Measurements from ENCODE around the gene UBR3.

The UBR3 gene

DNA sequence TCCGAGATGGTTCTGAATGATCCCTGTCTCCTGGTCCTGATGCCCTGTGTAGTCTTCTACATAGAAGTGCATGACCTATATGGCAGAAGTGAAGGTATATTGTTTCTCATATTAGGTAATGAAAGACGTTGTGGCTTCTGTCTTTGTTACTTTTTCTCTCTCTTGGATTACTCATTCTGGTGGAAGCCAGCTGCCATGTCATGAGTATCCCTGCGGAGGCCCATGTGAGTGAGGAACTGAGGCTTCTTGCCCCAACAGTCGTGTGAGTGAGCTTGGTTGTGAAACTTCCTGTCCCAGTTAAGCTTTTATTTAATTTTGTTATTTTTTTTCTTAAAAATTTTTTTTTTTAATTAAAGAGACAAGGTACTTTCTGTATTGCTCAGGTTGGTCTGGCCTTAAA, 134.7 kb downstream of the UBR3 start:
- no peak for DNase-seq

GRCh38 chr2:169963786-169964185, 136.5 kb downstream of the UBR3 start:
- DNase-seq = no peak

- no peak for DNase-seq
Observed at GRCh38 chr2:169964740-169965139, 137.5 kb downstream of the UBR3 start.

- no peak for DNase-seq
Observed at GRCh38 chr2:169965495-169965894, 138.2 kb downstream of the UBR3 start.

DNA sequence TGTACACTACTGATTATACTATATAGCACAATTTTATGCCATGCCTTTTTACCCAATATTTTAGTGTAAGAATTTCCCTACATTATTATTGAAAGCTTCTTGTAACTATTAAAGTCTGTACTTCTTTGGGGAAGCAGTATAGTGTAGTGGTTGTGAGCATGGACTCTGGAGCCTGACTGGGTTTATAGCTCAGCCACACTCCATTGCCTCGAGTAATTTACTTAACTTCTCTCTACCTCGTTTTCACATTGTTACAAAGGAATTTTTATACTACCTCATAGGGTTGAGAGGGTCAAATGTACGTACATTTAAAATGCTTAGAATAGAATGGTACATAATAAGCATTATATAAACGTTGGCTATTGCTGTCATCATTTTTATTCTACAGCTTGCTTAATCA, 139.2 kb downstream of the UBR3 start:
- DNase-seq = no peak

DNA sequence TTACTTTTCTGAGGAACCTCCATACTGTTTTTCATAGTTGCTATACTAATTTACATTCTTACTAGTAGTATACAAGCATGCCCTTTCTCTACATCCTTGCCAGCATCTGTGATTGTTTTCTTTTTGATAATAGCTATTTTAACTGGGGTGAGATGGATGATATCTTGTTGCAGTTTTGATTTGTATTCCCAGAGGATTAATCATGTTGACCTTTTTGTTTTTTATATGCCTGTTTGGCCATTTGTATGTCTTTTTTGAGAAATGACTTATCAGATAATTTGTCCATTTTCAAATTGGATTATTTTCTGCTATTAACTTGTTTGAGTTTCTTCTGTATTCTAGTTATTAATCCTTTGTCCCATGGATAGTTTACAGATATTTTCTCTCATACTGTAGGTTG, 141.5 kb downstream of the UBR3 start:
- DNase-seq = no peak

- DNase-seq = no peak
Observed at GRCh38 chr2:169975221-169975620, 148.0 kb downstream of the UBR3 start.

DNA sequence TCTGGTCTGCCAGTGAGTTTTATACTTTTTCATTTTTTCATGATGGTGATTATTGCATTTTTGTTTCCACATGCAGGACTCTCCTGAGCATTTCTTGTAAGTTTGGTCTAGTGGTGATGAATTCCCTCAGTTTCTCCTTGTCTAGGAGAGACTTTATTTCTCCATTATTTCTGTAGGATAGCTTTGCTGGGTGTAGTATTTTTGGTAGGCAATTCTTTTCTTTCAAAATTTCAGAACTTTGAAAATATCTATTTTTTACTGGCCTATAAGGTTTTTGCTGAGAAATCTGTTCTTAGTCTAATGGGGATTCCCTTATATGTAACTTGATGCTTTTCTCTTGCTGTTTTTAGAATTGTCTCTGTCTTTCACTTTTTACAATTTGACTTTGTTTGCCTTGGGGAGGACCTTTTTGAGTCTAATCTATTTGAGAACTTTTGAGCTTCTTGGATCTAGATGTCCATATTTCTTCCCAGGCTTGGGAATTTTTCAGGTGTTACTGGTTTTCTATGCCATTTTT, 149.1 kb downstream of the UBR3 start:
- no peak for DNase-seq

GRCh38 chr2:169977530-169977929, 150.3 kb downstream of the UBR3 start:
- no peak for DNase-seq

DNA sequence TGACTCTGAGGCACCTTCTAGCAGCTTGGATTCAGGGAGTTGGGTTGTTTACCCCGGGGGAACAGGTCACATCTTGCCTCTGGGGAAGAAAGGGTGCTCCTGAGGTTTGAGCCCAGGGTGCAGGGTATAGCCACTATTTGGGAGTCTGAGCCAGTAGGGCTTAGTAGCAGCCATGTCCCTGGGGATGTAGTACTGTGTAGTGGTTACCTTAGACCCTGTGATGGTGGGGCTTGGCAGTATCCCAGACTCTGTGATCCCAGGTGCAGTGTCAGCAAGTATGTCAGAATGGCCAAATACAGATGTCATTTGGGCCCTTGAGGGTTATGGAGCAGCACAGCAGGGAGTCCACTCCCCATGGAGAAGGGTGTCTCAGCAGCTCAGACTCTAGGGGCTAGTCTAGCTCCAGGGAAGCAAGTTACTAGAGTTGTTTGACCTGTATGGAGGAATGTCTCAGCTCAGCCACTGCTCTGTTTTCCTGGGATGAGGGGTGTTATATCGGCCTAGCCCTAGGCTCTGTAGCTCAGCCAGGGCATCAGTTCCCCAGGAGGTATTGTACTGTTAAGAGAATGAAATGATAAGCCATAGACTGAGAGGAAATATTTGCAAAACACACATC, 151.3 kb downstream of the UBR3 start:
- no peak for DNase-seq

DNA sequence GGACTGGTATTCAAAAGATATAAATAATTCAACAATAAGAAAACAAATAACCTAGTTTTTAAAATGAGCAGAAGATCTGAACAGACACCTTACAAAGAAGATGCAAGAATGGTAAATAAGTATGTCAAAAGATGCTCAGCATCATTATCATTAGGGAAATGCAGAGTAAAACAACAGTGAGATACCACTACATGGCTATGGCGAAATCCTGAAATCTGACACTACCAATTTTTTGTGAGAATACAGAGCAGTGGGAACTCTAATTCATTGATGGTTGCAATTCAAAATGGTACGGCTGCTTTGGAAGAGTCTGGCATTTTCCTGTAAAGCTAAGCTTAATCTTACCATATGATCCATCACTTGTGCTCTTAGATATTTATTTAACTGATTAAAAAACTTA, 151.8 kb downstream of the UBR3 start:
- no peak for DNase-seq

DNA sequence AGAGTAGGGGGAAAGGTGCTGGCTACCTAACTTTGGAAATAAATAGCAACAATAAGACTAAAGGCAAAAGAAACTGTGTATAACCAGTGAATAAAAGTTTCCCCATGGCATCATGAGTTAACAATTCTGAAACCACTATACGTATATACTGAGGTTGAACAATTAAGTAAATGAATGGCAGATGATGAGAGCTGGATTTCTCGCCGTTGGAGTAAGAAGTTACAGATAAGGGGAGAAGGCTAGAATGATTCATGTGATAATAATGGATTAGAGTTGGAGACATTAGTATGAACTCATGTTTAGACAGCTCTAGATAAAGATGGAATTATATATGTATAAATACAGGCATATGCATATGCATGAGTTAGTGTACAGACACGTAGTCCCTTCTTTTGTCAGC, 152.7 kb downstream of the UBR3 start:
- DNase-seq = no peak

DNA sequence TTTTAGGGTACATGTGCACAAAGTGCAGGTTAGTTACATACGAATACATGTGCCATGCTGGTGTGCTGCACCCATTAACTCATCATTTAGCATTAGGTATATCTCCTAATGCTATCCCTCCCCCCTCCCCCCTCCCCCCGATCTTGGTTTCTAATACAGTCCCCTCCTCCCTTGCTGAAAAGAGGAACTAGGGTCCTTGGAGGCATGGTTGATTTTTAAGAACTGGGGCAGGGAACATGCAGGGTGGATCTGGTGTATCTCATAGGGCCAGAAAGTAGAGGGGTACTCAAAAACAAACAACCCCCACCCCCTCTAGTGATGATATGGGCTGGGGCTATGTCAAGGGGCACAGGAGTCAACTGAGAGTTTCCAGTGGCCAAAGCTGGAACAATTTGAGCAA, 153.4 kb downstream of the UBR3 start:
- no peak for DNase-seq

GRCh38 chr2:169982929-169983328, 155.7 kb downstream of the UBR3 start:
- no peak for DNase-seq

- no peak for DNase-seq
Observed at GRCh38 chr2:169983506-169983905, 156.3 kb downstream of the UBR3 start.

GRCh38 chr2:169984145-169984544, 156.9 kb downstream of the UBR3 start:
- DNase-seq = no peak

DNA sequence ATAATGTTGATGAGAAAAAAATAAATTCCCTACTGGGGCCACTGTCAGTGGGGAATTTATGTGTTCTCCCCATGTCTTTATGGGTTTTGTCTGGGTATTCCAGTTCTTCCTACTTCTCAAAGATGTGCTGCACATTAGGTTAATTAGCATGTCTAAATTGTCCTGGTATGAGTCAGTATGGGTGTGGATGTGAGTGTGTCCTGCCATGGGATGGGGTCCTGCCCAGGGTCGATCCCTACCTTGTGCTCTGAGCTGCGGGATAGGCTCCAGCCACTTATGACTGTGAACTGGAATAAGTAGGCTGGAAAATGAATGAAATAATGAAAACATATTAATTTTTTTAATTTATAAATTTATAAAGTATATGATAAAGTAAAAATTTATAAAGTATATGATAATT, 167.5 kb downstream of the UBR3 start:
- DNase-seq = no peak

DNA sequence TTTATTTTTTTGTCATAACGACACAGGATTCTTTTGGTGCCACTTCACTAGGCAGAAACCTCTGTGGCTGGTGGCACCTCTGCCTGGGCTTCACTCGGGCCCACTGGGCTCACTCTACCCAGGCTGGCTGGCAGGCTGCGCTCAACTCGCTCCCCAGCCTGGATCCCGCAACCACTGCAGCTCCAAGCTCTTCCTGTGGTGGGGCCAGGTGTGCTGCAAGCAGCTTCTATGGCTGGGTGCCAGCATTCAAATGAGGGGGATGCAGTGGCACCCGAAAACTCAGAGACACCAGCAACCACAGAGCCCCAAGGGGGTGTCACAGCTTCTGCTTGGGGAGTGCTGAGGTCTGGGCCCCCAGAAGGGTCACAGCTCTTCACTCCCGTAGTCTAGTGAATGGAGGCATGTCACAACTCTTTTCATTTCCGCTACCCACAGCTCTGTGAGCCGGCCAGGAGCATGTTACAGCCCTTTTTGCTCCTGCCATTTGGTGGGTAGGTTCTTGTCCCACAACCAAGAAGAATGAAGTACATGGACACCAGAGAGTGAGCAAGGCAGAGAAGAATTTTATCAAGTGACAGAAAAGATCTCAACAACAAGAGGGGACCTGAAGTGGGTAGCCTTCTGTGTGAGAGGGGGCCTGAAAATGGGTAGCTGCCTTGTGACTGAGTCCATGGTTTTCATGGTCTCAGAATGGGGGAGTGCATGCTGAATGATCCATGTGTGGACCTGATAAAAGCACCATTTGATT, 170.1 kb downstream of the UBR3 start:
- no peak for DNase-seq

GRCh38 chr2:169999054-169999453, 171.8 kb downstream of the UBR3 start:
- DNase-seq = peak; percentile 80

GRCh38 chr2:170002096-170002495, 174.8 kb downstream of the UBR3 start:
- DNase-seq = no peak

DNA sequence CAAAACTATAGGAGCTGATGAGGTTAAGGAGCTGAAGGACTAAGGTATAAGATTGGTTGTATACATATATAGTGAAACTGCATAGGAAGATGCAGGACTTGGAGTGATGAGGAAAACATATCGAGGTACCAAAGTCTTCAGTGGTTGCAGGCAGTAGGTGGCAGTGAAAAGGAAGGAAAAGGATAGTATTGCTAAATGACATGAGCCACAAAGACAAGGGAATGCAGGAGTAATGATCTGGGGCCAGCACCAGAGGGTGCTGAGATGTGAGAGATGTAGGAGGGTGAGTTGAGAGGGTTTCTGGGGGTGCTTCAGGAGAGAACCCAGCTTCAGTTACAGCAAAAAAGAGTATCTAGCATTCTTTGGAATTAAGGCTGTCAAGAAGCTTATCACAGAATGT, 178.4 kb downstream of the UBR3 start:
- no peak for DNase-seq

DNA sequence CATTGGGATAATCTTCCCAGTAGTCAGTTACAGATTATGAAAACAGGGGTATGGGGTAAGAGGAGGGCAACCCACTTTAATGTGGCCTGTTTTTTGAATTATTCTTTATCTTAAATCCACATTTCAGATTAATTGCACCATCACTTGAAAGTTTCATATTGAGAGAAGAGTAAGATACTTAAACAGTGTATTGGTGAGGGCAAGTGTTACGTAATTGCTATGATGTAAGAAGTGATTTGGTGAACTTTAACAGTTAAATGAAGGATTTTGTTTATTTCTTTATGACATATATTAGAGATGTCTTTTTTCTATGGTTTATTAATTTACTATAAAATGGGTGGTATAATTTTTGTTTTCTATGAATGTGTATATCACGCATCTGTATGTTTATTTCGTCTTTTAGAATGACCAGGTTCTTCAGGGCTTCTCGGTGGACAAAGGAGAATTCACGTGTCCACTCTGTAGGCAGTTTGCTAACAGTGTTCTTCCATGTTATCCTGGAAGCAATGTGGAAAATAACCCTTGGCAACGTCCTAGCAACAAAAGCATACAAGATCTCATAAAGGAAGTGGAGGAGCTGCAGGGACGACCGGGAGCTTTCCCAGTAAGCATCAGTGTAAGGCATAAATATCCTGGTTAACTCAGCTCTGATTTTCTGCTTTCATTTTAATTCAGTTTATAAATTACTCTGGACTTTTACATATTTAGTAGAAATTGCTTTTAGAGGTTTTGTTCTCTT, 179.5 kb downstream of the UBR3 start:
- DNase-seq = no peak

DNA sequence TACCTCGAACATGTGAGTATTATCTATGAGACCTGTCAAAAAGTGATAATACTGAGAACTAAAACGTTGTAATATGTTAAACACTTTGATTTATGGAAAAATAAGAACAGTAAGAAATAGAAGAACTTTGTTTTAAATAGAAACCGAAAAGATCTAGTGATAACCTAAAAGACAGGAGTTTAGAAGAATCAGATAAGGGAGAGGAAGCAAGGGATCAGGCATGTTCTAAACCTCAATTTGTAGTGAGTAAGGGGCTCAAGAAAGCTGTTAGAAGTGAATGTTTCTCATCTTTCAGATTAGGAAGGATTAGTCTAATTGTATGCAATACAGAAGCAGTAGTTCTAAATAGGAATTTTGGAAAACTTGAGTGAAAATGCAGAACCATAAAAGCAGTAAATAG, 182.0 kb downstream of the UBR3 start:
- DNase-seq = no peak

GRCh38 chr2:170012773-170013172, 185.5 kb downstream of the UBR3 start:
- DNase-seq = no peak
